H1 (cell line): ENCODE data around the gene CALHM5. TPM values are rescaled to one million over a fixed set of nuclear protein-coding genes. Genes with fewer than 3 reads are reported as not detected.

Experiments
- CTCF ChIA-PET: fragments of 300-600 bp; sonication (Branson Sonifier 250); formaldehyde crosslinking; loops from one replicate; lab custom pipeline; 2021; ENCODE audit not compliant: partially characterized antibody; lab: Charles Lee
- POLR2A ChIA-PET: fragments of 300-600 bp; sonication (Branson Sonifier 250); formaldehyde crosslinking; loops from one replicate; lab custom pipeline; 2021; ENCODE audit warnings: inconsistent platforms; ENCODE audit not compliant: partially characterized antibody; lab: Charles Lee
- DNase-seq, 2 experiments: peaks; one replicate each; pipeline versions ENCODE4 v3.0.0 to v3.0.0-alpha.2; 2010 to 2022; ENCODE audit warnings: low spot score in 2 of 2, low read depth in 1 of 2, mixed read lengths in 1 of 2
- FAIRE-seq: peaks from 2 replicates; lab custom pipeline; 2011; peaks lifted over from hg19 to GRCh38; lab: Jason Lieb, UNC
- H2AFZ ChIP-seq: 2 replicates; pipeline ENCODE4 v1.8.1; 2012; ENCODE audit warnings: low read length, inconsistent platforms
- H2AK5ac ChIP-seq: 2 replicates; pipeline ENCODE4 v1.6.1; 2013; ENCODE audit warnings: low read depth, low read length
- H2BK120ac ChIP-seq: replicated peaks from 2 replicates; pipeline ENCODE3; 2013; ENCODE audit warnings: low read depth, low read length, inconsistent platforms
- H2BK12ac ChIP-seq: 2 replicates; pipeline ENCODE4 v1.6.1; 2013; ENCODE audit warnings: low read depth, low read length
- H2BK15ac ChIP-seq: 2 replicates; pipeline ENCODE4 v1.6.1; 2013; ENCODE audit warnings: low read length
- H2BK20ac ChIP-seq: 2 replicates; pipeline ENCODE4 v1.6.1; 2013; ENCODE audit warnings: low read length
- H2BK5ac ChIP-seq: 2 replicates; pipeline ENCODE4 v1.6.1; 2013; ENCODE audit warnings: low read depth, low read length
- H3K14ac ChIP-seq: 2 replicates; pipeline ENCODE4 v1.6.1; 2013; ENCODE audit warnings: inconsistent platforms; ENCODE audit not compliant: insufficient read length
- H3K18ac ChIP-seq: 2 replicates; pipeline ENCODE4 v1.6.1; 2013; ENCODE audit warnings: low read length; ENCODE audit errors: extremely low read depth
- H3K23ac ChIP-seq: 2 replicates; pipeline ENCODE4 v1.6.1; 2013; ENCODE audit warnings: inconsistent platforms; ENCODE audit not compliant: insufficient read length
- H3K23me2 ChIP-seq: 2 replicates; pipeline ENCODE4 v1.6.1; 2013; ENCODE audit warnings: low read depth, low read length
- H3K27ac ChIP-seq: 2 replicates; pipeline ENCODE4 v1.6.1; 2011; ENCODE audit warnings: low read depth, low read length, inconsistent platforms
- H3K27me3 ChIP-seq, 4 experiments: replicated peaks in 1 of 4; 1 replicate in 1 of 4; 2 replicates in 3 of 4; pipeline versions ENCODE4 v1.6.1 to v1.8.1; 2011 to 2013; ENCODE audit warnings: low read length in 3 of 4, mild to moderate bottlenecking in 3 of 4, inconsistent platforms in 2 of 4, mixed read lengths in 2 of 4, moderate library complexity in 1 of 4; ENCODE audit not compliant: control insufficient read depth in 3 of 4, insufficient read depth in 3 of 4; ENCODE audit errors: extremely low read depth in 1 of 4
- H3K36me3 ChIP-seq, 4 experiments: 2 replicates each; pipeline versions ENCODE4 v1.6.1 to v1.8.1; 2011 to 2013; ENCODE audit warnings: mild to moderate bottlenecking in 4 of 4, low read length in 3 of 4, moderate library complexity in 2 of 4, control low read depth in 1 of 4, inconsistent platforms in 1 of 4; ENCODE audit not compliant: insufficient read depth in 4 of 4, control insufficient read depth in 2 of 4
- H3K4ac ChIP-seq: replicated peaks from 2 replicates; pipeline ENCODE3; 2013; ENCODE audit warnings: low read length, low read depth, mixed read lengths, inconsistent platforms; ENCODE audit not compliant: insufficient read length
- H3K4me1 ChIP-seq, 4 experiments: replicated peaks in 1 of 4; 1 replicate in 1 of 4; 2 replicates in 3 of 4; pipeline versions ENCODE4 v1.6.1 to v1.8.1; 2011 to 2013; ENCODE audit warnings: low read length in 3 of 4, inconsistent platforms in 2 of 4, mixed read lengths in 1 of 4; ENCODE audit not compliant: insufficient read depth in 4 of 4, control insufficient read depth in 3 of 4
- H3K4me2 ChIP-seq, 2 experiments: 2 replicates each; pipeline versions ENCODE4 v1.6.1 to v1.8.1; 2011 to 2013; ENCODE audit warnings: low read depth in 2 of 2, low read length in 2 of 2, control low read depth in 1 of 2, inconsistent platforms in 1 of 2, mild to moderate bottlenecking in 1 of 2; ENCODE audit not compliant: insufficient read depth in 1 of 2
- H3K4me3 ChIP-seq, 4 experiments: fragments of 200-600, 300-600 bp in 1 of 4; sonication (generic), shearing (Covaris generic), sonication (Bioruptor Twin) in 1 of 4; 2 replicates each; pipeline versions ENCODE4 v1.5.1 to v1.8.1; 2011 to 2016; ENCODE audit warnings: low read length in 4 of 4, low read depth in 3 of 4, control low read depth in 2 of 4, inconsistent platforms in 2 of 4, mild to moderate bottlenecking in 2 of 4, mixed read lengths in 1 of 4, moderate library complexity in 1 of 4; ENCODE audit not compliant: insufficient read depth in 2 of 4; ENCODE audit errors: extremely low read depth in 1 of 4
- H3K56ac ChIP-seq: replicated peaks from 2 replicates; pipeline ENCODE3; 2013; ENCODE audit warnings: low read depth, mild to moderate bottlenecking, mixed read lengths, low read length, inconsistent platforms; ENCODE audit not compliant: insufficient read length
- H3K79me1 ChIP-seq: 2 replicates; pipeline ENCODE4 v1.6.1; 2013; ENCODE audit warnings: low read depth, low read length, control low read depth
- H3K79me2 ChIP-seq, 2 experiments: 2 replicates each; pipeline versions ENCODE4 v1.6.1 to v1.8.1; 2012 to 2013; ENCODE audit warnings: low read length in 2 of 2, mild to moderate bottlenecking in 2 of 2, inconsistent platforms in 1 of 2; ENCODE audit not compliant: insufficient read depth in 2 of 2, control insufficient read depth in 1 of 2
- H3K9ac ChIP-seq, 4 experiments: replicated peaks in 1 of 4; 1 replicate in 1 of 4; 2 replicates in 3 of 4; pipeline versions ENCODE4 v1.6.1 to v1.8.1; 2011 to 2013; ENCODE audit warnings: low read depth in 3 of 4, low read length in 3 of 4, control low read depth in 2 of 4, mild to moderate bottlenecking in 2 of 4, moderate library complexity in 2 of 4, inconsistent platforms in 1 of 4; ENCODE audit errors: extremely low read depth in 1 of 4
- H3K9me3 ChIP-seq, 2 experiments: 2 replicates each; pipeline versions ENCODE4 v1.6.1 to v1.8.1; 2012 to 2013; ENCODE audit warnings: mild to moderate bottlenecking in 2 of 2, moderate library complexity in 2 of 2, control low read depth in 1 of 2, inconsistent platforms in 1 of 2, low read depth in 1 of 2, low read length in 1 of 2, mixed read lengths in 1 of 2; ENCODE audit not compliant: insufficient read depth in 2 of 2
- H4K20me1 ChIP-seq, 2 experiments: replicated peaks in 1 of 2; 2 replicates each; pipeline versions ENCODE3 to v1.8.1; 2011 to 2013; ENCODE audit warnings: inconsistent platforms in 2 of 2, low read length in 2 of 2, mild to moderate bottlenecking in 1 of 2; ENCODE audit not compliant: insufficient read depth in 2 of 2, control insufficient read depth in 1 of 2
- H4K5ac ChIP-seq: 2 replicates; pipeline ENCODE4 v1.6.1; 2013; ENCODE audit warnings: low read length, low read depth, mixed read lengths, inconsistent platforms; ENCODE audit not compliant: insufficient read length
- H4K8ac ChIP-seq: 2 replicates; pipeline ENCODE4 v1.8.0; 2013; ENCODE audit warnings: mild to moderate bottlenecking, moderate library complexity, low read length, inconsistent platforms; ENCODE audit not compliant: insufficient read depth; ENCODE audit errors: extremely low read depth
- H4K91ac ChIP-seq: replicated peaks from 2 replicates; pipeline ENCODE3; 2013; ENCODE audit warnings: low read length, mixed read lengths, inconsistent platforms; ENCODE audit not compliant: insufficient read length
- BRCA1 ChIP-seq: IDR thresholded peaks from 2 replicates; pipeline ENCODE4 v1.6.1; 2012; ENCODE audit warnings: low read depth, low read length, improper control_type of control experiment
- CHD2 ChIP-seq: IDR thresholded peaks from 2 replicates; pipeline ENCODE4 v1.6.1; 2012; ENCODE audit warnings: low read length, improper control_type of control experiment
- CREB1 ChIP-seq: IDR thresholded peaks from 2 replicates; pipeline ENCODE4 v1.6.1; 2012; ENCODE audit warnings: inconsistent platforms
- EP300 ChIP-seq, 2 experiments: IDR thresholded peaks; 1 replicate in 1 of 2; 2 replicates in 1 of 2; pipeline ENCODE4 v1.6.1; 2011 to 2012; ENCODE audit warnings: low read depth in 2 of 2, low read length in 2 of 2, mild to moderate bottlenecking in 2 of 2, borderline replicate concordance in 1 of 2, inconsistent platforms in 1 of 2, moderate library complexity in 1 of 2
- KDM1A ChIP-seq: fragments of 200-600, 300-600 bp; sonication (generic); IDR thresholded peaks from 2 replicates; pipeline ENCODE4 v1.7.1; 2016; ENCODE audit warnings: mild to moderate bottlenecking, low read length, borderline replicate concordance
- KDM4A ChIP-seq: IDR thresholded peaks from one replicate; pipeline ENCODE4 v1.7.1; 2012; ENCODE audit warnings: low read depth, mild to moderate bottlenecking, moderate library complexity, low read length, inconsistent platforms; ENCODE audit not compliant: severe bottlenecking
- KDM5A ChIP-seq: fragments of 200-600 bp; IDR thresholded peaks from 2 replicates; pipeline ENCODE4 v1.7.1; 2012; ENCODE audit warnings: mild to moderate bottlenecking, low read length, inconsistent platforms, mixed read lengths
- RBBP5 ChIP-seq: IDR thresholded peaks from 2 replicates; pipeline ENCODE4 v1.7.1; 2012; ENCODE audit warnings: low read depth, mild to moderate bottlenecking, inconsistent platforms, low read length, moderate library complexity, borderline replicate concordance
- RFX5 ChIP-seq: IDR thresholded peaks from 2 replicates; pipeline ENCODE4 v1.6.1; 2011; ENCODE audit warnings: low read depth, low read length, improper control_type of control experiment, borderline replicate concordance
- SP1 ChIP-seq: IDR thresholded peaks from 2 replicates; pipeline ENCODE4 v1.6.1; 2011; ENCODE audit warnings: low read depth, low read length
- SUZ12 ChIP-seq: fragments of 200-600 bp; sonication (generic); IDR thresholded peaks from 2 replicates; pipeline ENCODE4 v1.6.1; 2012; ENCODE audit warnings: mild to moderate bottlenecking, inconsistent platforms, low read length, moderate library complexity, mixed read lengths
- TAF7 ChIP-seq: optimal IDR thresholded peaks from 2 replicates; pipeline ENCODE3; 2011; ENCODE audit warnings: low read depth, mild to moderate bottlenecking, inconsistent platforms, low read length, moderate library complexity, borderline replicate concordance
- WGBS, 2 experiments: shearing (Covaris generic) in 1 of 2; methylation state at CpG; one replicate each; pipeline versions ENCODE4 v1.1.6 to v1.1.7; 2013 to 2015; ENCODE audit warnings: low lambda C conversion rate in 2 of 2, mixed read lengths in 2 of 2, inconsistent platforms in 1 of 2, low coverage in 1 of 2, missing lambda C conversion rate in 1 of 2; ENCODE audit not compliant: insufficient replicate concordance in 2 of 2, insufficient coverage in 1 of 2, insufficient read length in 1 of 2; ENCODE audit errors: extremely low coverage in 1 of 2, missing lambda C conversion rate in 1 of 2; 5-methylcytosine and 5-hydroxymethylcytosine counted together
- polyA plus RNA-seq, 7 experiments: library from polyadenylated mRNA; depleted of rRNA in 3 of 7; stranded (reverse) in 5 of 7; unstranded in 2 of 7; fragments of >200 nt in 5 of 7; fragments of 200-250 nt in 2 of 7; gene quantifications; 1 replicate in 5 of 7; 2 replicates in 1 of 7; 4 replicates in 1 of 7; pipeline versions ENCODE4 v1.2.1 to v1.2.3, GENCODE V29; 2011 to 2013; ENCODE audit warnings: missing spikeins in 2 of 7, mixed read lengths in 2 of 7
- total RNA-seq: library from RNA; stranded (reverse); fragmentation: NEBNext Ultra II Directional; extraction: Animal tissue kit (Norgen Biotek cat#: 25700); gene quantifications from 2 replicates; pipeline ENCODE4 v1.2.1, GENCODE V29; 2021
- TF ChIP-seq, protein P1 (sequence below): IDR thresholded peaks from 2 replicates; pipeline ENCODE4 v1.6.1; 2012; ENCODE audit warnings: inconsistent platforms

CALHM5 gene
- total and polyA plus RNA-seq, 2 of the 8 experiments (the other 6 are each of a cell fraction or from before 2014, with no cell fraction given) = 0.05 to 0.09 TPM

DNA sequence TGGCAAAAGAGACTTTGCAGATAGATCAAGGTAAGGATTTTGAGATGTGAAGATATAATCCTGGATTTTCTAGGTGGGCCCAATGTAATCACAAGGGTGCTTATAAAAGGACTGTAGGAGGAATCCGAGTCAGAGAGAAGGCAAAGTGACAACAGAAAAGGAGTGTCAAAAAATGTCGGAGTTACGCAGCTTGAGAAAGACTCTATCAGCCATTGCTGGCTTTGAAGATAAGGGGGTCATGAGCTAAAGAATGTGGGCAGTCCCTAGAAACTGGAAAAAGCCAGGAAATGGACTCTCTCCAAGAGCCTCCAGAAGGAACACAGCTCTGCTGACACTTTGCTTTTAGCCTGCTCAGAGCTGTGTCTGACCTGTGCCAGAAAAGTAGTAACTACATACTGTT is 51.2 kb downstream of the CALHM5 start:
- no peak overlapping the region for H2BK5ac ChIP-seq
- H2BK12ac ChIP-seq = no peak overlapping the region
- H2BK15ac ChIP-seq = no peak overlapping the region
- no peak overlapping the region for H3K4me2 ChIP-seq
- H3K56ac ChIP-seq = no peak overlapping the region
- H3K9ac ChIP-seq = no peak overlapping the region
- no peak overlapping the region for H4K8ac ChIP-seq
- H3K23me2 ChIP-seq = no peaks in the 10 kb centered on the region
- no peak overlapping the region for H2BK20ac ChIP-seq
- H3K79me2 ChIP-seq = no peaks in the 10 kb centered on the region
- H3K23ac ChIP-seq = no peak overlapping the region
- no peak overlapping the region for H3K27ac ChIP-seq
- ChIA-PET POLR2A (interaction anchor here (0.7 to 1.2 kb wide), 2 partner anchors 15 to 283 kb away, joined by 3 to 5 read pairs; partner anchors contain the start of gene TSPYL1), CTCF (interaction anchor here (0.7 to 6.7 kb wide), 23 partner anchors 8 to 345 kb away, joined by 3 to 59 read pairs (median 6); partner anchors contain the start of genes CALHM4, CALHM5, RWDD1 and TRAPPC3L)
- FAIRE-seq (no peak), DNase-seq (no peak)
- H3K79me1 ChIP-seq = no peaks in the 10 kb centered on the region
- H3K9me3 ChIP-seq = no peaks in the 10 kb centered on the region
- H4K5ac ChIP-seq = no peak overlapping the region
- H3K36me3 ChIP-seq = no peaks in the 10 kb centered on the region
- H3K4me1 ChIP-seq = no peaks in the 10 kb centered on the region
- no peak for TF ChIP-seq EP300 (IDR thresholded peaks at IDR 0.05; ENCODE audit: borderline replicate concordance in 1 of 2, low read depth in 2 of 2, low read length in 2 of 2)
- TF ChIP-seq TAF7 = no peak
- TF ChIP-seq CHD2 = no peak
- no peak for TF ChIP-seq KDM1A
- TF ChIP-seq SUZ12 = no peak
- TF ChIP-seq CREB1 = no peak
- TF ChIP-seq RBBP5 = no peak
- no peak for TF ChIP-seq SP1
- no peak for TF ChIP-seq KDM5A
- TF ChIP-seq, protein P1, sequence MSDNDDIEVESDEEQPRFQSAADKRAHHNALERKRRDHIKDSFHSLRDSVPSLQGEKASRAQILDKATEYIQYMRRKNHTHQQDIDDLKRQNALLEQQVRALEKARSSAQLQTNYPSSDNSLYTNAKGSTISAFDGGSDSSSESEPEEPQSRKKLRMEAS = no peak
- TF ChIP-seq KDM4A = no peak
- TF ChIP-seq BRCA1 = no peak
- no peak for TF ChIP-seq RFX5
- no peak overlapping the region for H2BK120ac ChIP-seq
- WGBS, 2 experiments = 81% methylated on average over 3 of the region's 3 CpGs; no CpG with 5 or more reads in 1 of the 2 experiments
- no peak overlapping the region for H3K4me3 ChIP-seq
- H3K18ac ChIP-seq = no peak overlapping the region
- no peaks in the 10 kb centered on the region for H3K27me3 ChIP-seq
- no peak overlapping the region for H4K91ac ChIP-seq
- H3K4ac ChIP-seq = no peak overlapping the region
- no peak overlapping the region for H2AK5ac ChIP-seq
- no peaks in the 10 kb centered on the region for H4K20me1 ChIP-seq
- H2AFZ ChIP-seq = no peak overlapping the region
- H3K14ac ChIP-seq = no peak overlapping the region
